Measurements from ENCODE around the gene TFF2.

TFF2 gene

DNA sequence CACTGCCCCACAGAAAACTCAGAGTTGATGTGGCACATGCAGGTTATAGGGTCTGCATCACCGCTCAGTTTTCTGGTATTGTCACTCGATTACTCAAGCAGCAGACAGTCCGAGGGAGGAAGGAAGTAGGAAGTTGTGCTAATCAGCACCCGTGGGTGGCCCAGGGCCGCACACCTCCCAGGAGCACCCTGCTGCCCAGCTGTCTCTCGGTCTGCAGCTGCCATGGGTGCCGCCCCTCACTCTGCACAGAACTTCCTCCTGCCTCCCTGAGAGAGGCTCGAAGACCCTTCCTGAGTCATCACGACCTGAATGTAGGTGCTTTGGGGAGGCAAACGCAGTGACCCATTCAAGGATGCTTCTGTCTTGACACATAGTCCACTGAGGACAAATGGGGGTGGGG, 31.4 kb downstream of the TFF2 start:
- in situ Hi-C loops (cut with HindIII; ENCODE audit: low sequenced_read_pairs), result no loop called here
- no peak overlapping the region for H3K4me3 ChIP-seq (ENCODE audit: low read depth, low read length)
- DNase-seq (ENCODE audit: low read depth), result no peak
- TF ChIP-seq, protein P1, sequence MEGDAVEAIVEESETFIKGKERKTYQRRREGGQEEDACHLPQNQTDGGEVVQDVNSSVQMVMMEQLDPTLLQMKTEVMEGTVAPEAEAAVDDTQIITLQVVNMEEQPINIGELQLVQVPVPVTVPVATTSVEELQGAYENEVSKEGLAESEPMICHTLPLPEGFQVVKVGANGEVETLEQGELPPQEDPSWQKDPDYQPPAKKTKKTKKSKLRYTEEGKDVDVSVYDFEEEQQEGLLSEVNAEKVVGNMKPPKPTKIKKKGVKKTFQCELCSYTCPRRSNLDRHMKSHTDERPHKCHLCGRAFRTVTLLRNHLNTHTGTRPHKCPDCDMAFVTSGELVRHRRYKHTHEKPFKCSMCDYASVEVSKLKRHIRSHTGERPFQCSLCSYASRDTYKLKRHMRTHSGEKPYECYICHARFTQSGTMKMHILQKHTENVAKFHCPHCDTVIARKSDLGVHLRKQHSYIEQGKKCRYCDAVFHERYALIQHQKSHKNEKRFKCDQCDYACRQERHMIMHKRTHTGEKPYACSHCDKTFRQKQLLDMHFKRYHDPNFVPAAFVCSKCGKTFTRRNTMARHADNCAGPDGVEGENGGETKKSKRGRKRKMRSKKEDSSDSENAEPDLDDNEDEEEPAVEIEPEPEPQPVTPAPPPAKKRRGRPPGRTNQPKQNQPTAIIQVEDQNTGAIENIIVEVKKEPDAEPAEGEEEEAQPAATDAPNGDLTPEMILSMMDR (IDR thresholded peaks at IDR 0.05; ENCODE audit: low read depth, low read length, missing control alignments), result no peak

DNA sequence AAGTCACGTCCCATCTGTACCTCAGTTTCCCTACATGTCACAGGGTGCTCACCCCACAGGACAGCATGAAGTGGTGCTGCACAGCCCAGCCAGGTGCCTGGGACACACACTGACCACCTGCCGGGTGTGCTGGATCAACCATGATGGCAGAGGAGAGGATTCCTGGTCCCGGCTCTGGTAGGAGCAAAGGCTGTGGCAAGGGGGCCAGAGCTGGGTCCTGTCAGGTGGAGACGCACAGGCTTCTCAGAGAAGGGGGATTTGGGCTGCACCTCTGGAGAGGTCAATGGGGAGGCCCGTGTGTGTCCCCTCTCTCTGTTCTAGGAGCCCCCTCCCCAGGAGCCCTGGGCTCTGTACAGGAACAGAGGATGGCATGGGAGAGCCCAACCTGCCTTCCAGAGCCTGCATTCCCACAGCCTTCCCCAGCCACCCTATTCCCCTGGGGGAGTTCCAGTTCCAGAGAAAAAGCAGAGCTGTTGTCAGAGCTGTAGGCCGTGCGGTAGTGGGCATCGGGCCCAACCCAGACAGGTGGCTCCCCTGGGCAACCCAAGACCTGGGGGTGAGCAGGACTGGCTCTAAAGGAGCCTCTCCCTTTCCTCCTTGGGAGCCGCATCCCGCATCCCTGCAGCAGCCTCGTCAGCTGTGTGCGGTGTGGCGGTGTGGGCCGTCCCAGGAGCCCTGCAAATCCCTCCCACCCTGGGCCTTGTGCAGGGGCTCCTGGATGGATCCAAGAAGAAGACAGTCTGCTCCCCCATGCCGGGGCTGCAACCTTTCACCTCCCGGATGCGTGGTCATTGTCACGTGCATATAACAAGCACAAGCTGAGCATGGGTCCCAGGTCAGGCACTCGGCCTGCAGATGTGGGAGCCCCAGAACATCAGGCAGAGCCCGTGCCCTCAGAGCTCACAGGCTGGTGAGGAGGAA, 32.7 kb downstream of the TFF2 start:
- TF ChIP-seq, protein P1 (IDR thresholded peaks at IDR 0.05; ENCODE audit: low read depth, low read length, missing control alignments), result no peak
- DNase-seq (ENCODE audit: low read depth), result no peak
- in situ Hi-C loops (cut with HindIII; ENCODE audit: low sequenced_read_pairs), result no loop called here
- no peak overlapping the region for H3K4me3 ChIP-seq (ENCODE audit: low read depth, low read length)

DNA sequence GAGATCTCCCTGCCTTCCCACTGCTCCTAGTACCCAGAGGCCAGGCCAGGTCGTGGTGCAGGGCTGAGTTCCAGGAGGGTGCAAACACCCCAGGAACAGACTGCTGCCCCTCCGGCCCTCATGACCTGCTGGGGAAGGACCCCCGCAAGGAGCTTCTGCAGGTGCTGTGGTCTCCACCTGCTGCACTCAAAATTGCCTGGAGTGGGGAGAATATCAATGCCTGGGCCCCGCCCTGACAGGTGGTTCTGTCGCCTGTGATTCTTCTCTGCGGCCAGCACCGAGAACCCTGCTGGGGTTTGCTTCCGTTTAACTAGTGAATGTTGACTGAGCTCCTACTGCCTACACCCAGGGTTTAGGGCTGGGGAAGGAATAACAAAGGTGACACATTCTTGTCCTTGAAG, 33.5 kb downstream of the TFF2 start:
- DNase-seq (ENCODE audit: low read depth), result no peak
- no peak overlapping the region for H3K4me3 ChIP-seq (ENCODE audit: low read depth, low read length)
- TF ChIP-seq, protein P1 (IDR thresholded peaks at IDR 0.05; ENCODE audit: low read depth, low read length, missing control alignments), result no peak
- in situ Hi-C loops (cut with HindIII; ENCODE audit: low sequenced_read_pairs), result no loop called here

DNA sequence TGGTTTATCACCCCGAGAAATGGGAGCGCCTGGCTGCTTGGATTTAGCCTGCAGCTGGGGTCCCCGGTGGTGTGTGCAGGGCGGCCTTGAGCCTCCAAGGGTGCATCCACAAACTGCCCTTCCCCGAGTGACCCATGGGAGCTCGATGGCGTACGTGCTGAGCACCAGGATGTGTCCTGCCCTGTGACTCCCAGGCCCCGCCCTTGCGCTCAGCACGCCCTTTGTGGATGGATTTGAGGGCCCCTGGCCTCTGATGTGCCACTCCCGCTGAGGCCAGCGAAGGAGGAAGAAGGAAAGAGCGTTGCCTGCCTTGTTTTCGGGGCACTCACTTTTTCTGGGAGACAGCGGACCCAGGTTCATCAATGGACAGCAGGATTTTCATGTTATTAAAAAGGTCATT, 33.9 kb downstream of the TFF2 start:
- no peak overlapping the region for H3K4me3 ChIP-seq (ENCODE audit: low read depth, low read length)
- TF ChIP-seq, protein P1 (IDR thresholded peaks at IDR 0.05; ENCODE audit: low read depth, low read length, missing control alignments), result no peak
- no peak for DNase-seq (ENCODE audit: low read depth)
- in situ Hi-C loops (cut with HindIII; ENCODE audit: low sequenced_read_pairs), result no loop called here

DNA sequence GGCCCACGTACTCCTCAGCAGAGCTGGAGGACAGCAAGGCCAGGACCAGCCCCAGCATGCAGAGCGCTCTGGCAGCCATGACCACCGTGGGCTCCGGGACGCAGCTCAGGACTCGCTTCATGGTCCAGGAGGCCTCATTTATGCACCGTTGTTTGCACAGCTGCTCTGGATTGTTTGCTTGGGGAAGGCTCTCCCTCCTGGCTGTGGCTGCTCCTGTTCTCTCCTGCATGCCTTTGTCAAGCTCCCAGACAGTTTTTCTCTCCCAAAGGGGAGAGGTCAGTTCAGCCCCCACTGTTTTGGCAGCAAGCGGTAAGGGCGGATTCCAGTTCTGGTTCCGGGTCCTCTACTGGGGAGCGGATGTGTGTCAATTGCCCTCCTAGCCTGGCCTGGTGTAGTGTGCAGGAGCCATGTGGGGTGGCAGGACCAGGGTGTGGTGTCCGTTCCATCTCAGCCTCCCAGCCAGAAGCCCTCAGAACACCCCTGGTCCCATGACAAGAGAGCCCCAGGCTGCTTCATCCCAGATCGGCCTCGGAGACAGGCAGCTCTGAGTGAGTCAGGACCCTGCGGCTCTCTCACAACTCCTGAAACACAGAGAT, 35.4 kb downstream of the TFF2 start, which contains the start of gene TFF3:
TFF3 (minus strand) TSS at position 114 of the 596 bp plus-strand sequence; CDS start at position 79, 35 bp downstream.
- TF ChIP-seq, protein P1 (IDR thresholded peaks at IDR 0.05; ENCODE audit: low read depth, low read length, missing control alignments), result no peak
- in situ Hi-C loops (cut with HindIII; ENCODE audit: low sequenced_read_pairs), result no loop called here
- DNase-seq (ENCODE audit: low read depth), result no peak

DNA sequence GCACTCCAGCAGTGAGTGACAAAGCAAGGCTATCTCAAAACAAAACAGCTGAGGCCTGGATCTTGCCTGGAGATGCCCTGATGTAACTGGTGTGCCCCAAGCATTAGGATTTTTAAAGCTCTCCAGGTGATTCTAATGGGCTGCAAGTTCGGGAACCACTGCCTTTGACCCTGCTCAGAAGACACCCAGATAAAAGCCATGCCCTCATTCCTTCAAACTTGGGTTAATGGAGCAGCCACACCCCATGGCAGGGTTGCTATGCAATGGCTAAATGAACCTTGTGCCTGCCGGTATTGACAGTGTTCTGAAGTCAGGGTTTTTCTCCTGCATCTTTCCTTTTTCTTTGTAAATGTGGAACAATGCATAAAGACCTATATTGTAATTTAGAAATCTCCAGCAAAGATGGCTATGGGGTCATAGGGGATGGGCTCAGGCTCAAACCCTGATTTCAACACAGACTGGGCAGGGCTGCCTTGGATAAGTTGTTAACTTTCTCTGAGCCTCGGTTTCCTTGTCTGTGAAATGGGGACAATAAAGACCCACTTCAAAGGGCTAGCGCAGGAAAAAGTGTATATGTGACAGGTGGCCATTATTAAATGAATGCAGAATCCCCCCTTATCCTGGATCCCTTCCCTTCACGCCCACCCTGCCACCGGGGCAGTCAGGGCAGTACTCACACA, 36.0 kb downstream of the TFF2 start:
- no peak for DNase-seq (ENCODE audit: low read depth)
- TF ChIP-seq, protein P1 (IDR thresholded peaks at IDR 0.05; ENCODE audit: low read depth, low read length, missing control alignments), result no peak
- no peak overlapping the region for H3K4me3 ChIP-seq (ENCODE audit: low read depth, low read length)
- in situ Hi-C loops (cut with HindIII; ENCODE audit: low sequenced_read_pairs), result no loop called here

More for the DNA sequence above, 35.4 kb downstream of the TFF2 start, which contains the start of gene TFF3:
- no peak within 1 kb of the TSS for H3K4me3 ChIP-seq (ENCODE audit: low read depth, low read length)
